Limb (tissue), 2 donors: ENCODE measurements around the gene GBP4.

Source experiments
- DNase-seq, 2 donors: peaks; one replicate each; pipeline ENCODE4 v3.0.0-alpha.2; 2016; ENCODE audit errors: extremely low spot score in 2 of 2

Gene GBP4

GRCh38 chr1:89172468-89173143 is 26.1 kb downstream of the GBP4 start:
- DNase-seq: no peak

DNA sequence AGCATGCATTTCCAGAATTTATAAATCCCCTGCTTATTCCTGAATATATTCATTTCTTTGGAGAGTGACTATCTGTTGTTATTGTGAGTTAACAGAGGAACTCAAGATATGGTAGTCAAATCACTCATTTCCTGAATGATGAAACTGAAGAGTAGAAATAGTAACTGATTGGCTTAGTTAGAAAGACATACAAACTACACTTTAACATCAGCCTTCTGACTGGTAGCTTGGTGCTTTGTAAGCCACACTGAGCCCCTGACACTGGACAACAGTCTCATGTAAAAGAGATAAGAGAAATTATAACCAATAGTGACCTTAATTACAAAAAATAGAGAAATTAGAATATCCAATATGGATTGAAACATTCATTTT is 27.7 kb downstream of the GBP4 start:
- no peak for DNase-seq

GRCh38 chr1:89170170-89171066 is 28.3 kb downstream of the GBP4 start:
- no peak for DNase-seq

- no peak for DNase-seq
These were observed 29.6 kb downstream of the GBP4 start for GRCh38 chr1:89169166-89169565.

DNA sequence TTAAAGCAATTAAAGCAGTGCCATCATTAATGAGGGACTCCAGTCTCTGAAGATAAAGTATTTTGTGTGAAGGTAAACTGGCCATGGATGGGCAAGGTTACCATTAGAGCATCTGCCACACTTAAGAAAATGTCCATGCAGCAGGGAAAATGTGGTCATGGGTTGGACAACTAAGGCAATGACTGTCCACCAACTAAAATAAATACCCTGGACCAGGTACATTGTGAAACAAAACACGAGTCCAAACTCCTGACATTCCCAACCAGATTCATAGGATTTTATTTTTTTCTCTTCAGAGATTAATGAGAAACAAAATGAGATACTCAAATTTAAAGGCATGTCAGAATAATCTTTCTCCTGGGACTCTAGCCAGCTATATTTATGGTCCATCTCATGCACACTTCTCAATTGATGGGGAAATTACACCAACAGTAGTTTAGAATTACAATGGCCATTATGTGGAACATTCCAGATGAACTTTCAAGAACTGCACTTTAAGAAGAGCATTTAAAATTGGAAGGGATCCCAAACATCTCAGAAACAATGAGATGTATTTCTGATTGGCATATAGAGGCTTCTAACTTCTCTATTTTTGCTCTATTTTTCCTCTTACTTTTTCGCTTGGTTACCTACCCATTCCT is 31.0 kb downstream of the GBP4 start:
- DNase-seq: no peak

DNA sequence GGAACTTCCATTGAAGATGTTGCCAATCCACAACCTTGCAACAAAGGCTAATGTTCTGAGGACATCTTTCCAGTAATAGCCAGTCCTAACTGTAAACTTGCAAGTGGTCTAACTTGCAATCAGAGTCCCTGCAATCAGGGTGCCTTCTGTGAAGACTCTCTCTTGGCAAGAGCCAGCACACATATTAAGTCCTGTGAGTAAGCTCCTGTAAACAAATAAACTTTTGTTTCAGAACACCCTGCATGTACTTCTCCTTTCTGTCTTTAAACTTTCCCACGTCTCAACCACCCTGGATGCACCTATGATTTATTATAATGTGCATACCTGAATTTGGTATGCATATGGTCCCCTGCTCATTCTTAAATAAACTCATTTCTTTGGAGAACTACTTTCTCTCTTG is 32.0 kb downstream of the GBP4 start:
- no peak for DNase-seq

DNA sequence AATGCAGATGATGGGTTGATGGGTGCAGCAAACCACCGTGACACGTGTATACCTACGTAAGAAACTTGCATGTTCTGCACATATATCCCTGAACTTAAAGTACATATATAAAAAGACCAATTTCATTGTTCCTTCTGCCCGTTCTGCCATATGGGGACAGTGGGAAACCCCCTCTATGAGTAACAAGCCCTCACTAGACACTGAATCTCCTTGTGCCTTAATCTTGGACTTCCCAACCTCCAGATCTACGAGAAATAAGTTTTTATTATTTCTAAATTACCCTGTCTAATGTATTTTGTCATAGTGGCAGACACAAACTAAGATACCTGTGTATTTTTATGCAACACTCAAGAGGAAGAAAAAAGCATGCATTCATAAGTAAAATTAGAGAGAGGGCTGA is 32.9 kb downstream of the GBP4 start:
- DNase-seq: no peak

GRCh38 chr1:89151047-89151446 is 47.7 kb downstream of the GBP4 start:
- DNase-seq: no peak

GRCh38 chr1:89149976-89150375 is 48.8 kb downstream of the GBP4 start:
- no peak for DNase-seq

DNA sequence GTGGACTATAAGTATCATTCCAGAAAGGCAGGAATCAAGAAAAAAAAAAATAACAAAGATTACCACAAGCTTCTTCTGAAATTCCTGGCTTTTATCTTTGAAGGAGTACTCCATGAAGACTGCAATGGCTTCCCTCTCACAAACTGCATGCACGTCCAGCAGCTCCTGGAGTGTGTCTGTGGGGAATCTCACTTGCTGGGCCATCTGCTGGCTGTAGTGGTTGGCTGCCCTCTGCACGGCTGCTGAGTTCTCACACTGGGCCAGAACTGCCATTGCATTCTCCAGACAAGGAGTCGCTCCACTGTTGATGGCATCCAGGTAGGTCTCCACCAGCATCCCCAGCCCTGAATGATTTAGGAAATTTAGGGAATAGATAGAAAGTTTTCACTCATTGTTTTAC is 49.5 kb downstream of the GBP4 start:
- no peak for DNase-seq

- no peak for DNase-seq
These were observed 50.8 kb downstream of the GBP4 start for GRCh38 chr1:89147678-89148658.

- DNase-seq: no peak
These were observed 52.0 kb downstream of the GBP4 start for GRCh38 chr1:89146721-89147120.

DNA sequence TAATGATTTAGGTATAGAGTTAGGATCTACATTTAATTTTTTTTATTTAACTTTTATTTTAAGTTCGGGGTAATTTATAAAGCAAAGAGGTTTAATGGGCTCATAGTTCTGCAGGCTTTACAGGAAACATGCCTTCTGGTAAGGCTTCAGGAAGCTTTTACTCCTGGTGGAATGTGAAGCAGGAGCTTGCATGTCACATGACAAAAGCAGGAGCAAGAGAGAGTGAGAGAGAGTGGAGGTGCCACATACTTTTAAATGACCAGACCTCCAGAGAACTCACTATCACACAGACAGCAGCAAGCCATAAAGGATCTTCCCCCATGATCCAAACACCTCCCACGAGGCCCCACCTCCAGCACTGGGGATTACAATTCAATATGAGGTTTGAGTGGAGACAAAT is 55.3 kb downstream of the GBP4 start:
- no peak for DNase-seq

DNA sequence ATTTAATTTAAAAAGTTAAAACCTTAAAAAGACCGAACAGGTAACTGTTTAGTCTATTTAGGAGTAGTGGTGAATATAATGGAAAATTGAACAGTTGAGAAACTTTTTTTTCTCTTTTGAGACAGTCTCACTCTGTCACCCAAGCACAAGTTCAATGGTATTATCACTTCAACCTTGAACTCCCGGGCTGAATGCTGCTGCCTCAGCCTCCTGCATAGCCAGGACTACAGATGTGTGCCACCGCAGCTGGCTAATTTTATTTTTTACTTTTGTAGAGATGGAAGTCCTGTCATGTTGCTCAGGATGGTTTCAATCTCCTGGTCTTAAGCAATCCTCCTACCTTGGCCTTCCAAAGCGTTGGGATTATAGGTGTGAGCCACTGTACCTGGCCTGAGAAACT is 56.6 kb downstream of the GBP4 start:
- no peak for DNase-seq

- no peak for DNase-seq
These were observed 65.0 kb downstream of the GBP4 start for GRCh38 chr1:89133747-89134146.
